HEK293T (cell line): Measurements from ENCODE around the gene MYH7.

ENCODE experiments used
- BHLHE40 ChIP-seq: fragments of 450-650 bp; IDR thresholded peaks from 2 replicates; pipeline ENCODE4 v1.6.1; 2016; ENCODE audit warnings: mild to moderate bottlenecking, moderate library complexity, borderline replicate concordance
- TF ChIP-seq, protein P1 (sequence below): fragments of 450-650 bp; IDR thresholded peaks from 2 replicates; pipeline ENCODE4 v1.6.1; 2016

DNA sequence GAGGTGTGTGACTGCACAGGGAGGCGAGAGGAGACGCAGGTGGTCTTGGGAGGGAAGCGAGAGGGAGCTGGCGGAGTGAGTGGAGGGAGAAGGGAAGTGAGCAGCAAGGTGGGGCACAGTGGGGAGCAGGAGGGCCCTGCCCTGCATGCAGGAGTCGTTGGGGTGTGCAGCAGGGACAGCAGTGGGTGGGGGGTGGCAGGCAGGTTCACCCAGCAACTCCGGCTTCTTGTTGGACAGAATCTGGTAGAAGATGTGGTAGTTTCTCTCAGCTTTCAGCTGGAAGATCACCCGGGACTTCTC is 32.4 kb downstream of the MYH7 start:
- no peak for TF ChIP-seq BHLHE40
- TF ChIP-seq, protein P1, sequence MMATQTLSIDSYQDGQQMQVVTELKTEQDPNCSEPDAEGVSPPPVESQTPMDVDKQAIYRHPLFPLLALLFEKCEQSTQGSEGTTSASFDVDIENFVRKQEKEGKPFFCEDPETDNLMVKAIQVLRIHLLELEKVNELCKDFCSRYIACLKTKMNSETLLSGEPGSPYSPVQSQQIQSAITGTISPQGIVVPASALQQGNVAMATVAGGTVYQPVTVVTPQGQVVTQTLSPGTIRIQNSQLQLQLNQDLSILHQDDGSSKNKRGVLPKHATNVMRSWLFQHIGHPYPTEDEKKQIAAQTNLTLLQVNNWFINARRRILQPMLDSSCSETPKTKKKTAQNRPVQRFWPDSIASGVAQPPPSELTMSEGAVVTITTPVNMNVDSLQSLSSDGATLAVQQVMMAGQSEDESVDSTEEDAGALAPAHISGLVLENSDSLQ: no peak
